ENCODE data around the gene CCN2. TPM values are rescaled to one million over a fixed set of nuclear protein-coding genes. Genes with fewer than 3 reads are reported as not detected.

CCN2 gene
- total RNA-seq, 2 experiments from 2014 or later, result not detected

GRCh38 chr6:131948692-131949619 lies 2.2 kb downstream of the CCN2 start:
- Mint-ChIP-seq H3K27me3 (peaks cover 54% of the 10 kb centered on the region), H3K27ac (no peak overlapping the region)
- CTCF ChIA-PET, result interaction anchor here (0.6 to 0.7 kb wide), 3 partner anchors 12 to 23 kb away, joined by 3 read pairs; no protein-coding TSS in a partner anchor

GRCh38 chr6:131947986-131948661 lies 3.0 kb downstream of the CCN2 start:
- ChIA-PET POLR2A (no interaction called here), CTCF (interaction anchor here (0.9 kb wide), 1 partner anchor 8 kb away, joined by 3 read pairs; no protein-coding TSS in a partner anchor)
- no peak for ATAC-seq
- intact Hi-C loops (cut with DNase I, micrococcal nuclease), result no loop called here
- H3K4me1 Mint-ChIP-seq, result peaks cover 9% of the 10 kb centered on the region
- no peaks in the 10 kb centered on the region for H3K9me3 Mint-ChIP-seq (ENCODE audit: low read depth)
- H3K27ac Mint-ChIP-seq, result no peak overlapping the region
- DNase-seq, result no peak
- H3K4me3 Mint-ChIP-seq, result no peak overlapping the region
- peaks cover 49% of the 10 kb centered on the region for H3K27me3 Mint-ChIP-seq
- no peaks in the 10 kb centered on the region for H3K36me3 Mint-ChIP-seq (ENCODE audit: low read depth)

More at GRCh38 chr6:131948692-131949619, 2.2 kb downstream of the CCN2 start:
- Mint-ChIP-seq H3K36me3 (ENCODE audit: low read depth) (no peaks in the 10 kb centered on the region), H3K4me3 (no peak overlapping the region), H3K4me1 (peaks cover 9% of the 10 kb centered on the region), H3K9me3 (ENCODE audit: low read depth) (no peaks in the 10 kb centered on the region)
- ATAC-seq (no peak), DNase-seq (no peak)
- POLR2A ChIA-PET, result no interaction called here
- intact Hi-C loops (cut with DNase I, micrococcal nuclease), result no loop called here

- H3K27me3 Mint-ChIP-seq, result peaks cover 42% of the 10 kb centered on the region
- intact Hi-C loops (cut with DNase I, micrococcal nuclease), result no loop called here
- H3K4me1 Mint-ChIP-seq, result peaks cover 9% of the 10 kb centered on the region
- no peaks in the 10 kb centered on the region for H3K36me3 Mint-ChIP-seq (ENCODE audit: low read depth)
- no peaks in the 10 kb centered on the region for H3K9me3 Mint-ChIP-seq (ENCODE audit: low read depth)
- POLR2A ChIA-PET, result no interaction called here
- H3K4me3 Mint-ChIP-seq, result no peak overlapping the region
- CTCF ChIA-PET, result interaction anchor here (0.9 kb wide), 1 partner anchor 9 kb away, joined by 3 read pairs; no protein-coding TSS in a partner anchor
- DNase-seq, result no peak
- ATAC-seq, result no peak
- H3K27ac Mint-ChIP-seq, result no peak overlapping the region
Measured at GRCh38 chr6:131946992-131947955, 3.9 kb downstream of the CCN2 start.

GRCh38 chr6:131946404-131946991 lies 4.7 kb downstream of the CCN2 start:
- Mint-ChIP-seq H3K36me3 (ENCODE audit: low read depth) (no peaks in the 10 kb centered on the region), H3K4me3 (no peak overlapping the region), H3K27me3 (peaks cover 35% of the 10 kb centered on the region), H3K9me3 (ENCODE audit: low read depth) (no peaks in the 10 kb centered on the region), H3K27ac (no peak overlapping the region), H3K4me1 (peaks cover 8% of the 10 kb centered on the region)
- intact Hi-C loops (cut with DNase I, micrococcal nuclease), result no loop called here
- DNase-seq (no peak), ATAC-seq (no peak)
- ChIA-PET POLR2A (no interaction called here), CTCF (no interaction called here)

GRCh38 chr6:131945971-131946370 lies 5.2 kb downstream of the CCN2 start:
- DNase-seq, result no peak
- CTCF ChIA-PET, result no interaction called here
- Mint-ChIP-seq H3K9me3 (ENCODE audit: low read depth) (no peaks in the 10 kb centered on the region), H3K4me3 (no peak overlapping the region), H3K27me3 (peaks cover 32% of the 10 kb centered on the region), H3K27ac (no peak overlapping the region), H3K4me1 (peaks cover 6% of the 10 kb centered on the region), H3K36me3 (ENCODE audit: low read depth) (no peaks in the 10 kb centered on the region)
- no peak for ATAC-seq
- POLR2A ChIA-PET, result no interaction called here
- intact Hi-C loops (cut with DNase I, micrococcal nuclease), result no loop called here

GRCh38 chr6:131937703-131938631 lies 13.2 kb downstream of the CCN2 start:
- H3K27me3 Mint-ChIP-seq, result peaks cover 6% of the 10 kb centered on the region
- no peaks in the 10 kb centered on the region for H3K4me1 Mint-ChIP-seq
- intact Hi-C loops (cut with DNase I, micrococcal nuclease), result no loop called here
- no peak for ATAC-seq
- no peak overlapping the region for H3K4me3 Mint-ChIP-seq
- DNase-seq, result no peak
- no peak overlapping the region for H3K27ac Mint-ChIP-seq
- H3K36me3 Mint-ChIP-seq (ENCODE audit: low read depth), result no peaks in the 10 kb centered on the region
- H3K9me3 Mint-ChIP-seq (ENCODE audit: low read depth), result no peaks in the 10 kb centered on the region
- POLR2A ChIA-PET, result no interaction called here
- CTCF ChIA-PET, result no interaction called here

- Mint-ChIP-seq H3K9me3 (ENCODE audit: low read depth) (no peaks in the 10 kb centered on the region), H3K36me3 (ENCODE audit: low read depth) (no peaks in the 10 kb centered on the region), H3K27me3 (peaks cover 6% of the 10 kb centered on the region), H3K4me3 (no peak overlapping the region), H3K4me1 (no peaks in the 10 kb centered on the region), H3K27ac (no peak overlapping the region)
- intact Hi-C loops (cut with DNase I, micrococcal nuclease), result no loop called here
- ChIA-PET CTCF (no interaction called here), POLR2A (no interaction called here)
- ATAC-seq (no peak), DNase-seq (no peak)
Measured at GRCh38 chr6:131937226-131937625, 13.9 kb downstream of the CCN2 start.

GRCh38 chr6:131936156-131936555 lies 15.0 kb downstream of the CCN2 start:
- Mint-ChIP-seq H3K4me1 (no peaks in the 10 kb centered on the region), H3K27ac (no peak overlapping the region), H3K4me3 (no peak overlapping the region), H3K27me3 (peaks cover 8% of the 10 kb centered on the region), H3K36me3 (ENCODE audit: low read depth) (no peaks in the 10 kb centered on the region), H3K9me3 (ENCODE audit: low read depth) (no peaks in the 10 kb centered on the region)
- intact Hi-C loops (cut with DNase I, micrococcal nuclease), result no loop called here
- CTCF ChIA-PET, result interaction anchor here (0.9 kb wide), 1 partner anchor 21 kb away, joined by 3 read pairs; no protein-coding TSS in a partner anchor
- POLR2A ChIA-PET, result no interaction called here
- ATAC-seq (no peak), DNase-seq (no peak)

- no peak overlapping the region for H3K4me3 Mint-ChIP-seq
- H3K27ac Mint-ChIP-seq, result no peak overlapping the region
- DNase-seq (no peak), ATAC-seq (no peak)
- no peaks in the 10 kb centered on the region for H3K9me3 Mint-ChIP-seq (ENCODE audit: low read depth)
- no peaks in the 10 kb centered on the region for H3K4me1 Mint-ChIP-seq
- no peaks in the 10 kb centered on the region for H3K36me3 Mint-ChIP-seq (ENCODE audit: low read depth)
- intact Hi-C loops (cut with DNase I, micrococcal nuclease), result no loop called here
- ChIA-PET POLR2A (no interaction called here), CTCF (interaction anchor here (1.0 to 1.8 kb wide), 2 partner anchors 16 kb away, joined by 3 to 4 read pairs; no protein-coding TSS in a partner anchor)
- peaks cover 16% of the 10 kb centered on the region for H3K27me3 Mint-ChIP-seq
Measured at GRCh38 chr6:131931063-131931750, 20.0 kb downstream of the CCN2 start.

- ATAC-seq (no peak), DNase-seq (no peak)
- Mint-ChIP-seq H3K27me3 (peaks cover 13% of the 10 kb centered on the region), H3K36me3 (ENCODE audit: low read depth) (no peaks in the 10 kb centered on the region), H3K4me3 (no peak overlapping the region), H3K27ac (no peak overlapping the region), H3K9me3 (ENCODE audit: low read depth) (no peaks in the 10 kb centered on the region), H3K4me1 (no peaks in the 10 kb centered on the region)
- CTCF ChIA-PET, result interaction anchor here (0.9 to 1.2 kb wide), 3 partner anchors 235 to 547 kb away, joined by 3 read pairs; no protein-coding TSS in a partner anchor
- POLR2A ChIA-PET, result no interaction called here
- intact Hi-C loops (cut with DNase I, micrococcal nuclease), result loop anchor here in 1 of 2 experiments (10.0 kb wide), 1 partner anchor 555 kb away; no protein-coding TSS in a partner anchor
Measured at GRCh38 chr6:131929976-131930375, 21.2 kb downstream of the CCN2 start.

Measured in activated CD4-positive, alpha-beta T cell treated with anti-CD3 and anti-CD28 coated beads for 36 hours (primary cell).